ENCODE data around the gene RER1.

The RER1 gene

GRCh38 chr1:2400950-2401649 lies 9.5 kb downstream of the RER1 start:
- no peak for DNase-seq (ENCODE audit: low read depth)
- TF ChIP-seq, protein P1, sequence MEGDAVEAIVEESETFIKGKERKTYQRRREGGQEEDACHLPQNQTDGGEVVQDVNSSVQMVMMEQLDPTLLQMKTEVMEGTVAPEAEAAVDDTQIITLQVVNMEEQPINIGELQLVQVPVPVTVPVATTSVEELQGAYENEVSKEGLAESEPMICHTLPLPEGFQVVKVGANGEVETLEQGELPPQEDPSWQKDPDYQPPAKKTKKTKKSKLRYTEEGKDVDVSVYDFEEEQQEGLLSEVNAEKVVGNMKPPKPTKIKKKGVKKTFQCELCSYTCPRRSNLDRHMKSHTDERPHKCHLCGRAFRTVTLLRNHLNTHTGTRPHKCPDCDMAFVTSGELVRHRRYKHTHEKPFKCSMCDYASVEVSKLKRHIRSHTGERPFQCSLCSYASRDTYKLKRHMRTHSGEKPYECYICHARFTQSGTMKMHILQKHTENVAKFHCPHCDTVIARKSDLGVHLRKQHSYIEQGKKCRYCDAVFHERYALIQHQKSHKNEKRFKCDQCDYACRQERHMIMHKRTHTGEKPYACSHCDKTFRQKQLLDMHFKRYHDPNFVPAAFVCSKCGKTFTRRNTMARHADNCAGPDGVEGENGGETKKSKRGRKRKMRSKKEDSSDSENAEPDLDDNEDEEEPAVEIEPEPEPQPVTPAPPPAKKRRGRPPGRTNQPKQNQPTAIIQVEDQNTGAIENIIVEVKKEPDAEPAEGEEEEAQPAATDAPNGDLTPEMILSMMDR (conservative IDR thresholded peaks at IDR 0.05; ENCODE audit: low read length), result no peak
- H3K4me3 ChIP-seq (ENCODE audit: low read length), result no peak overlapping the region

- TF ChIP-seq, protein P1 (conservative IDR thresholded peaks at IDR 0.05; ENCODE audit: low read length), result no peak
- H3K4me3 ChIP-seq (ENCODE audit: low read length), result no peak overlapping the region
- no peak for DNase-seq (ENCODE audit: low read depth)
These were observed 10.8 kb downstream of the RER1 start for GRCh38 chr1:2402420-2402819.

DNA sequence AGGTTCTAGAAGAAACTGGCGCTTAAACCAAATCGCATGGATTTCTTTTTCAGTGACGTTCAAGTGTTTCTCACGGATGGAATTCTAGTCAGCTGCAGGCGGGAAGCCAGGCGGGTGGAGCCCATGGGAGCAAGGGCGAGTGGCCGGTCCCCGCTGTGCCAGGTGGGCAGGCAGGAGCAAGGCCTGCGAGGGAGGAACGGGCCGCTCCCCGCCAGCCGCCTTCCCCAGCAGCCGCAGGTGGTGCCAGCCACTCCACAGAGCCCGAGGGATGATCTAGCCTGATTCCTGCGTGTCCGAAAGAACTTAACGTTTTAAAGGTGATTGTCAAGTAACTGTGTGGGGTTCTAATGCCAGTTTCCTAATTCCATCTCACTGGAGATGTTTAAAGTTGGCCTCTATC lies 11.6 kb downstream of the RER1 start:
- TF ChIP-seq, protein P1 (conservative IDR thresholded peaks at IDR 0.05; ENCODE audit: low read length), result no peak
- no peak for DNase-seq (ENCODE audit: low read depth)
- no peak overlapping the region for H3K4me3 ChIP-seq (ENCODE audit: low read length)

DNA sequence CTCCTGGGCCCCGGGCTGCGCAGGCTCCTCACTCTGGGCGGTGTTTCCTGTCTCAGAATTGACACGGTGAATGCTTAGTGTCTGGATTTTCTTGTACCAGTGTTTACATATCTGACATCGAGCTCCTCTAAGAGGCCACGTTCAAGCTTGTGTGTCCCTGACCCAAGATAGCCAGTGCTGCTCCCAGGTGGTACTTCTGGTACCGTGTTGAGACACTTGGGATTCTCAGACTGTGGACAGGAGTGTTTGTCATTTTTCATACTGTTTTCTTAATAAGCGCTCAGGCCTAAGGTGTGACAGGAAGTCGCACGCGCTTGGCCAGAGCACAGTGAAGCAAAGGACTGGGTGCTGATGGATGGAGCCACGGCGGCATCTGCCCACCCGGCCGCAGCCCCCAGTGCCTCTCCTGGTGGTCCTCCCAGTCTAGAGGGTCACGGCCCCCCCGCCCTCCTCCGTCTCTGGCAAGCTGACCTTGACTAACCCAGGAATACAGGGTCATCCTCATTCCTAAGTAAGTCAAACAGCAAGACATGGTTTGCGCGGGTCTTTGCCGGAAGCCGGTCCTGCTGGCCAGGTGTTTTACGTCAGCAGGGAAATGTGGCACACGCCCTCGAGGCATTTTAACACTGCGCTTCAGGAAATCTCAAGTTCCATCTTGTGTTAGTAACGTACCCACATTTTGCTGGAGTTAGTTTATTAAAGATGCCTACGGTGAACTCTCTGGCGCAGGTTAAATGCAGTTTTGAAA lies 12.7 kb downstream of the RER1 start:
- TF ChIP-seq, protein P1 (conservative IDR thresholded peaks at IDR 0.05; ENCODE audit: low read length), result no peak
- no peak for DNase-seq (ENCODE audit: low read depth)
- no peak overlapping the region for H3K4me3 ChIP-seq (ENCODE audit: low read length)

GRCh38 chr1:2404890-2405511 lies 13.4 kb downstream of the RER1 start:
- H3K4me3 ChIP-seq (ENCODE audit: low read length), result no peak overlapping the region
- DNase-seq (ENCODE audit: low read depth), result no peak
- TF ChIP-seq, protein P1 (conservative IDR thresholded peaks at IDR 0.05; ENCODE audit: low read length), result no peak

DNA sequence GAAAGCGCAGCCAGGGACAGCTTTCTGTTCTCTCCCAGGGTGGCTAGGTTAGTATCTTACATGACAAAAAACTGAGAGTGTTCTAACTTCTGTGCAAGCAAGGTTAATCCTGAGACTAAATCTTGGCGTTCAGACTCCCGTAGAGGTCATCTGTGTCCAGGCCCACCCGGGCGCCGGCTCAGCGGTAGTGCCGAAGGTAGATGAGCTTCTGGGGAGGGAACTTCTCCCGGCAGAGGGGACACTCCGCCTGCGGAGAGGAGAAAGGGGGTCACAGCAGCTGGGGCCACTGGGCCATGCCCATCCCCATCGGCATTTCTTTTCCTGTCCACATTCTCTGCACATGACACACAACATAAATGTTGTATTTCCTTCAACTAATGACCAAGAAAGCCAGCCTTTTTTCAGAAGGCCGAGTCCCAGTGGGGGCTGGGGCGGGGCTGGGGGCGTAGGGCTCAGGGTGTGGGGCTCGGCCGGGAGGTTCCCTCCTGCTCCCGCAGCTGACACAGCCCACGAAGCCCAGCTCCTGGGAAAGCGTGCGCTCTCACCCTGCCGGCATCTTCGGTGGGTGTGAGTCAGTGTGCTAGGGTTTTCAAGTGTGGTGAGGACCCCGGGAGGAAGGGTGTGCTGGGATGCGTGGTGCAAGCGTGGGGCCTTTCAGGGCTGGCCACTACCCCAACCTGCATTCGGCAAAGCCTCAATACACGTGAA lies 14.1 kb downstream of the RER1 start:
- TF ChIP-seq, protein P1 (conservative IDR thresholded peaks at IDR 0.05; ENCODE audit: low read length), result no peak
- DNase-seq (ENCODE audit: low read depth), result no peak
- H3K4me3 ChIP-seq (ENCODE audit: low read length), result no peak overlapping the region
